ENCODE results near the gene CX3CL1. TPM values are rescaled to one million over a fixed set of nuclear protein-coding genes. Genes with fewer than 3 reads are reported as not detected.
A peak's percentile ranks its signal among the peaks of the same experiment; 100 is the strongest.

Gene CX3CL1
- total and polyA plus RNA-seq, 2 of the 13 experiments (the other 11 are each of a cell fraction or from before 2014, with no cell fraction given) = 57.3 to 60.8 TPM

DNA sequence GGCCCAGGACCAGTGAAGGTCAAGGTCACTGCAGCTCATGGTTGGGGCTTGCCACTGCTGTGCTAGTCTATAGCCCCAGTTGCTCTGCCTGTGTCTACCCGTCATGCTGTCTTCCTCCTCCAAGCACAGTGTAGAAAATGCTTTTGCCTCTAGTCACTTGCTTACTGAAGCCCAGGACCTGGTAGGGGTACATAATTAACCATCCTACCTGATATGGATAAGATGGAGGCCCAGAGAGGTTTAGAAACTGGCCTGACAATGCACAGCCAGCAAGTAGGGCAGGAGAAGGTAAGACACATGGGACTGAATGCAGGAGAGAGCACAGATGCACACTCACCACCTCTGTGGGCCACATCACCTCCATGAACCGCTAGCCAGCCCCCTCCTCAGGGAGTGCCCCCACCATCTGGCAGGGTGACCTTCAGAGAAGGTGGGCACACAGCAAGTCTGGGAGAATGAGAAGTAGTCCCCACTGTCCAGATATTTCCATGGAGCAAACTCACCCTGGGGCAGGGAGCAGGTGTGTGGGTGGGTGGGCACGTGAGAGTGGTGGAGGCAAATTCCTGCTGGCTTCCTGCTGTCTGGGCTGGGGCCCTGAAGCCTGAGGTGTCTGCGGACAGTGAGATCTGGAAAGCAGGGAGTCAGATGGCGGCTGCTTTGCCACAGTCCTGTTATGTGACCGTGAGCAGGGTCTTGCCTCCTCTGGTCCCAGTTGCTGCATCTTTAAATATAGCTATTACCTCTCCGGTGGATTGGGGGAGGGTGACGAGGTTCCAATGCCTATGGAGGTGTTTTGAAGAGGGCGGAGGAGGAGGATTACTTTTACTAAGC lies 1.0 kb downstream of the CX3CL1 start (continued):
- TF ChIP-seq GABPA (IDR thresholded peaks at IDR 0.05; ENCODE audit: low read depth, low read length) (no peak), GABPA (CRISPR knock-in tag; IDR thresholded peaks at IDR 0.05; ENCODE audit: low read depth) (peak; percentile 11; the same call in 1 of the 2 replicates), ZNF556 (CRISPR knock-in tag; IDR thresholded peaks at IDR 0.05; ENCODE audit: borderline replicate concordance) (no peak), NR3C1 (CRISPR knock-in tag; IDR thresholded peaks at IDR 0.05) (no peak), EZH2 (conservative IDR thresholded peaks at IDR 0.05; ENCODE audit: low read depth, low read length) (no peak), TOPORS (CRISPR knock-in tag; IDR thresholded peaks at IDR 0.05) (no peak; the same call in 1 of the 2 replicates), DR1 (CRISPR knock-in tag; IDR thresholded peaks at IDR 0.05) (no peak; the same call in 1 of the 2 replicates), ZNF292 (CRISPR knock-in tag; IDR thresholded peaks at IDR 0.05; ENCODE audit: borderline replicate concordance, low read depth) (no peak; the same call in 1 of the 2 replicates), RBM22 (optimal IDR thresholded peaks at IDR 0.05; ENCODE audit: low read length) (peak; percentile 23), AGO2 (optimal IDR thresholded peaks at IDR 0.05; ENCODE audit: low read depth, low read length) (no peak), ZNF33A (CRISPR knock-in tag; IDR thresholded peaks at IDR 0.05; ENCODE audit: borderline replicate concordance) (peak; percentile 24; the same call in 1 of the 2 replicates), ZNF703 (CRISPR knock-in tag; IDR thresholded peaks at IDR 0.05; ENCODE audit: borderline replicate concordance) (peak; percentile 14), MAFG (CRISPR knock-in tag; IDR thresholded peaks at IDR 0.05) (no peak), ZNF570 (CRISPR knock-in tag; IDR thresholded peaks at IDR 0.05; ENCODE audit: borderline replicate concordance) (no peak), SNAI1 (CRISPR knock-in tag; IDR thresholded peaks at IDR 0.05; ENCODE audit: borderline replicate concordance) (no peak), ZKSCAN5 (CRISPR knock-in tag; IDR thresholded peaks at IDR 0.05) (no peak), SSRP1 (CRISPR knock-in tag; IDR thresholded peaks at IDR 0.05) (peak; percentile 76; the same call in 1 of the 2 replicates), ZNF549 (CRISPR knock-in tag; IDR thresholded peaks at IDR 0.05) (no peak), KAT8 (CRISPR knock-in tag; IDR thresholded peaks at IDR 0.05) (no peak; the same call in 1 of the 2 replicates), ZNF451 (CRISPR knock-in tag; IDR thresholded peaks at IDR 0.05) (no peak), ZBTB7B (CRISPR knock-in tag; IDR thresholded peaks at IDR 0.05) (no peak; the same call in 1 of the 2 replicates), HHEX (CRISPR knock-in tag; IDR thresholded peaks at IDR 0.05) (peak; percentile 86), PHF20 (CRISPR knock-in tag; IDR thresholded peaks at IDR 0.05) (peak; percentile 7; the same call in 1 of the 2 replicates), NFYB (CRISPR knock-in tag; IDR thresholded peaks at IDR 0.05) (no peak)
- TF ChIP-seq, protein P1, sequence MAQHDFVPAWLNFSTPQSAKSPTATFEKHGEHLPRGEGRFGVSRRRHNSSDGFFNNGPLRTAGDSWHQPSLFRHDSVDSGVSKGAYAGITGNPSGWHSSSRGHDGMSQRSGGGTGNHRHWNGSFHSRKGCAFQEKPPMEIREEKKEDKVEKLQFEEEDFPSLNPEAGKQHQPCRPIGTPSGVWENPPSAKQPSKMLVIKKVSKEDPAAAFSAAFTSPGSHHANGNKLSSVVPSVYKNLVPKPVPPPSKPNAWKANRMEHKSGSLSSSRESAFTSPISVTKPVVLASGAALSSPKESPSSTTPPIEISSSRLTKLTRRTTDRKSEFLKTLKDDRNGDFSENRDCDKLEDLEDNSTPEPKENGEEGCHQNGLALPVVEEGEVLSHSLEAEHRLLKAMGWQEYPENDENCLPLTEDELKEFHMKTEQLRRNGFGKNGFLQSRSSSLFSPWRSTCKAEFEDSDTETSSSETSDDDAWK (CRISPR knock-in tag; IDR thresholded peaks at IDR 0.05) = no peak
- TF ChIP-seq, protein P2, sequence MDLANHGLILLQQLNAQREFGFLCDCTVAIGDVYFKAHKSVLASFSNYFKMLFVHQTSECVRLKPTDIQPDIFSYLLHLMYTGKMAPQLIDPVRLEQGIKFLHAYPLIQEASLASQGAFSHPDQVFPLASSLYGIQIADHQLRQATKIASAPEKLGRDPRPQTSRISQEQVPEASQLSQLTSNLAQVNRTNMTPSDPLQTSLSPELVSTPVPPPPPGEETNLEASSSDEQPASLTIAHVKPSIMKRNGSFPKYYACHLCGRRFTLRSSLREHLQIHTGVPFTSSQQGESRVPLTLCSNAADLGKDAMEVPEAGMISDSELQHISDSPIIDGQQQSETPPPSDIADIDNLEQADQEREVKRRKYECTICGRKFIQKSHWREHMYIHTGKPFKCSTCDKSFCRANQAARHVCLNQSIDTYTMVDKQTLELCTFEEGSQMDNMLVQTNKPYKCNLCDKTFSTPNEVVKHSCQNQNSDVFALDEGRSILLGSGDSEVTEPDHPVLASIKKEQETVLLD (CRISPR knock-in tag; IDR thresholded peaks at IDR 0.05; ENCODE audit: low read depth) = peak; percentile 16; the same call in 1 of the 2 replicates
- TF ChIP-seq, protein P3, sequence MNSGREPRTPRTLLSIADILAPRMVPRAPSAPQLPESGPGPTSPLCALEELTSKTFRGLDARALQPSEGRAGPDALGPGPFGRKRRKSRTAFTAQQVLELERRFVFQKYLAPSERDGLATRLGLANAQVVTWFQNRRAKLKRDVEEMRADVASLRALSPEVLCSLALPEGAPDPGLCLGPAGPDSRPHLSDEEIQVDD (CRISPR knock-in tag; IDR thresholded peaks at IDR 0.05; ENCODE audit: borderline replicate concordance) = no peak
- TF ChIP-seq, protein P4, sequence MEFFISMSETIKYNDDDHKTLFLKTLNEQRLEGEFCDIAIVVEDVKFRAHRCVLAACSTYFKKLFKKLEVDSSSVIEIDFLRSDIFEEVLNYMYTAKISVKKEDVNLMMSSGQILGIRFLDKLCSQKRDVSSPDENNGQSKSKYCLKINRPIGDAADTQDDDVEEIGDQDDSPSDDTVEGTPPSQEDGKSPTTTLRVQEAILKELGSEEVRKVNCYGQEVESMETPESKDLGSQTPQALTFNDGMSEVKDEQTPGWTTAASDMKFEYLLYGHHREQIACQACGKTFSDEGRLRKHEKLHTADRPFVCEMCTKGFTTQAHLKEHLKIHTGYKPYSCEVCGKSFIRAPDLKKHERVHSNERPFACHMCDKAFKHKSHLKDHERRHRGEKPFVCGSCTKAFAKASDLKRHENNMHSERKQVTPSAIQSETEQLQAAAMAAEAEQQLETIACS (CRISPR knock-in tag; IDR thresholded peaks at IDR 0.05) = 0 out of 2 replicates have a peak, but pooled peaks have one; percentile 17

All from HepG2 (cell line).